H9 (cell line): ENCODE results near the gene GPR62. TPM values are rescaled to one million over a fixed set of nuclear protein-coding genes. Genes with fewer than 3 reads are reported as not detected.

Experiments
- DNase-seq: peaks from one replicate; pipeline ENCODE4 v3.0.0-alpha.2; 2017
- H2AFZ ChIP-seq: one replicate; pipeline ENCODE4 v1.6.1; 2013; ENCODE audit warnings: mild to moderate bottlenecking, low read length, control low read depth, moderate library complexity
- H2AK5ac ChIP-seq: 2 replicates; pipeline ENCODE4 v1.6.1; 2013; ENCODE audit warnings: low read length, control low read depth, mixed read lengths; ENCODE audit not compliant: insufficient read length
- H2BK120ac ChIP-seq: one replicate; pipeline ENCODE4 v1.6.1; 2013; ENCODE audit warnings: low read depth, mild to moderate bottlenecking, low read length, control low read depth, inconsistent platforms; ENCODE audit not compliant: poor library complexity, severe bottlenecking
- H2BK12ac ChIP-seq: 2 replicates; pipeline ENCODE4 v1.6.1; 2013; ENCODE audit warnings: low read length, control low read depth, mixed read lengths, low read depth; ENCODE audit not compliant: insufficient read length
- H2BK15ac ChIP-seq: 2 replicates; pipeline ENCODE4 v1.6.1; 2013; ENCODE audit warnings: low read depth, low read length, control low read depth
- H2BK20ac ChIP-seq: one replicate; pipeline ENCODE4 v1.6.1; 2013; ENCODE audit warnings: low read depth, mild to moderate bottlenecking, low read length, control low read depth, inconsistent platforms; ENCODE audit not compliant: poor library complexity, severe bottlenecking
- H2BK5ac ChIP-seq: 2 replicates; pipeline ENCODE4 v1.6.1; 2013; ENCODE audit warnings: low read length, control low read depth, mixed read lengths; ENCODE audit not compliant: insufficient read length
- H3K14ac ChIP-seq: 2 replicates; pipeline ENCODE4 v1.6.1; 2013; ENCODE audit warnings: low read length, control low read depth; ENCODE audit not compliant: insufficient read depth
- H3K18ac ChIP-seq: 2 replicates; pipeline ENCODE4 v1.6.1; 2013; ENCODE audit warnings: low read depth, mild to moderate bottlenecking, mixed read lengths, low read length, control low read depth; ENCODE audit not compliant: insufficient read length
- H3K23ac ChIP-seq: 2 replicates; pipeline ENCODE4 v1.6.1; 2013; ENCODE audit warnings: low read length, control low read depth, mixed read lengths, low read depth; ENCODE audit not compliant: insufficient read length
- H3K23me2 ChIP-seq: 2 replicates; pipeline ENCODE4 v1.6.1; 2013; ENCODE audit warnings: low read depth, mild to moderate bottlenecking, mixed read lengths, low read length, control low read depth; ENCODE audit not compliant: insufficient read length, poor library complexity, severe bottlenecking
- H3K27ac ChIP-seq: 2 replicates; pipeline ENCODE4 v1.5.1; 2013; ENCODE audit warnings: low read length, control low read depth, mixed read lengths, low read depth; ENCODE audit not compliant: insufficient read length
- H3K27me3 ChIP-seq: 2 replicates; pipeline ENCODE4 v1.6.1; 2013; ENCODE audit warnings: low read length, control low read depth, inconsistent platforms; ENCODE audit not compliant: insufficient read depth
- H3K4ac ChIP-seq: 2 replicates; pipeline ENCODE4 v1.6.1; 2013; ENCODE audit warnings: low read depth, mild to moderate bottlenecking, control low read depth, inconsistent platforms, low read length, moderate library complexity
- H3K4me1 ChIP-seq: 2 replicates; pipeline ENCODE4 v1.6.1; 2013; ENCODE audit warnings: low read length, control low read depth, inconsistent platforms; ENCODE audit not compliant: insufficient read depth
- H3K4me2 ChIP-seq: 2 replicates; pipeline ENCODE4 v1.6.1; 2013; ENCODE audit warnings: low read length, control low read depth, mixed read lengths; ENCODE audit not compliant: insufficient read length, insufficient read depth
- H3K56ac ChIP-seq: 2 replicates; pipeline ENCODE4 v1.6.1; 2013; ENCODE audit warnings: low read depth, mild to moderate bottlenecking, mixed read lengths, low read length, control low read depth; ENCODE audit not compliant: insufficient read length
- H3K79me1 ChIP-seq: 2 replicates; pipeline ENCODE4 v1.6.1; 2013; ENCODE audit warnings: low read depth, mild to moderate bottlenecking, moderate library complexity, low read length, control low read depth, inconsistent platforms; ENCODE audit not compliant: insufficient read depth, poor library complexity, severe bottlenecking
- H3K79me2 ChIP-seq: 2 replicates; pipeline ENCODE4 v1.6.1; 2013; ENCODE audit warnings: low read length, control low read depth, inconsistent platforms; ENCODE audit not compliant: insufficient read depth
- H3K9ac ChIP-seq: 2 replicates; pipeline ENCODE4 v1.6.1; 2013; ENCODE audit warnings: low read length, control low read depth, mixed read lengths; ENCODE audit not compliant: insufficient read length; ENCODE audit errors: extremely low read depth
- H3K9me3 ChIP-seq: one replicate; pipeline ENCODE4 v1.6.1; 2013; ENCODE audit warnings: low read depth, low read length, inconsistent platforms; ENCODE audit not compliant: control insufficient read depth
- H3T11ph ChIP-seq: one replicate; pipeline ENCODE4 v1.6.1; 2013; ENCODE audit warnings: mild to moderate bottlenecking, low read length, control low read depth, inconsistent platforms
- H4K20me1 ChIP-seq: one replicate; pipeline ENCODE4 v1.6.1; 2013; ENCODE audit not compliant: control insufficient read depth, insufficient read length, insufficient read depth
- H4K5ac ChIP-seq: 2 replicates; pipeline ENCODE4 v1.6.1; 2013; ENCODE audit warnings: low read depth, mild to moderate bottlenecking, mixed read lengths, low read length, control low read depth; ENCODE audit not compliant: insufficient read length
- H4K8ac ChIP-seq: replicated peaks from 2 replicates; pipeline ENCODE4 v1.6.1; 2013; ENCODE audit warnings: low read length, control low read depth, mixed read lengths, low read depth; ENCODE audit not compliant: insufficient read length
- H4K91ac ChIP-seq: 2 replicates; pipeline ENCODE4 v1.6.1; 2013; ENCODE audit warnings: low read depth, mild to moderate bottlenecking, moderate library complexity, mixed read lengths, low read length, control low read depth; ENCODE audit not compliant: insufficient read length
- H3K27ac Mint-ChIP-seq, 3 experiments: 2 replicates in 2 of 3; 3 replicates in 1 of 3; pipeline ENCODE4 v1.8.0; 2020 to 2021; ENCODE audit warnings: mixed read lengths in 3 of 3, mild to moderate bottlenecking in 1 of 3, moderate library complexity in 1 of 3
- H3K27me3 Mint-ChIP-seq: 2 replicates; pipeline ENCODE4 v1.8.0; 2021; ENCODE audit warnings: low read depth, mild to moderate bottlenecking, moderate library complexity, mixed read lengths
- H3K36me3 Mint-ChIP-seq, 3 experiments: 2 replicates in 2 of 3; 3 replicates in 1 of 3; pipeline ENCODE4 v1.8.0; 2020 to 2021; ENCODE audit warnings: low read depth in 3 of 3, mixed read lengths in 3 of 3; ENCODE audit not compliant: insufficient read depth in 1 of 3
- H3K4me1 Mint-ChIP-seq, 2 experiments: 2 replicates each; pipeline ENCODE4 v1.8.0; 2020; ENCODE audit warnings: mixed read lengths in 2 of 2
- H3K4me3 Mint-ChIP-seq, 2 experiments: 2 replicates in 1 of 2; 3 replicates in 1 of 2; pipeline ENCODE4 v1.8.0; 2020 to 2021; ENCODE audit warnings: mild to moderate bottlenecking in 2 of 2, mixed read lengths in 2 of 2, moderate library complexity in 1 of 2
- H3K9me3 Mint-ChIP-seq, 2 experiments: 2 replicates in 1 of 2; 3 replicates in 1 of 2; pipeline ENCODE4 v1.8.0; 2020; ENCODE audit warnings: mild to moderate bottlenecking in 2 of 2, mixed read lengths in 2 of 2, moderate library complexity in 1 of 2
- WGBS: extraction: QIAGEN DNeasy Blood & Tissue Kit; methylation state at CpG from one replicate; pipeline ENCODE4 v1.1.7; 2013; ENCODE audit warnings: missing lambda C conversion rate, low lambda C conversion rate, mixed read lengths; ENCODE audit not compliant: insufficient read length; ENCODE audit errors: extremely low coverage; 5-methylcytosine and 5-hydroxymethylcytosine counted together
- total RNA-seq: library from RNA; stranded (reverse); gene quantifications from 2 replicates; pipeline ENCODE4 v1.2.1, GENCODE V29; 2021
- TF ChIP-seq, protein P1 (sequence below): fragments of 200-600 bp; sonication (generic); conservative IDR thresholded peaks from 3 replicates; pipeline ENCODE4 v1.8.0; 2021; ENCODE audit warnings: antibody characterized with exemption, mild to moderate bottlenecking

The GPR62 gene
- total RNA-seq, 1 experiment from 2014 or later: 0.13 TPM

DNA sequence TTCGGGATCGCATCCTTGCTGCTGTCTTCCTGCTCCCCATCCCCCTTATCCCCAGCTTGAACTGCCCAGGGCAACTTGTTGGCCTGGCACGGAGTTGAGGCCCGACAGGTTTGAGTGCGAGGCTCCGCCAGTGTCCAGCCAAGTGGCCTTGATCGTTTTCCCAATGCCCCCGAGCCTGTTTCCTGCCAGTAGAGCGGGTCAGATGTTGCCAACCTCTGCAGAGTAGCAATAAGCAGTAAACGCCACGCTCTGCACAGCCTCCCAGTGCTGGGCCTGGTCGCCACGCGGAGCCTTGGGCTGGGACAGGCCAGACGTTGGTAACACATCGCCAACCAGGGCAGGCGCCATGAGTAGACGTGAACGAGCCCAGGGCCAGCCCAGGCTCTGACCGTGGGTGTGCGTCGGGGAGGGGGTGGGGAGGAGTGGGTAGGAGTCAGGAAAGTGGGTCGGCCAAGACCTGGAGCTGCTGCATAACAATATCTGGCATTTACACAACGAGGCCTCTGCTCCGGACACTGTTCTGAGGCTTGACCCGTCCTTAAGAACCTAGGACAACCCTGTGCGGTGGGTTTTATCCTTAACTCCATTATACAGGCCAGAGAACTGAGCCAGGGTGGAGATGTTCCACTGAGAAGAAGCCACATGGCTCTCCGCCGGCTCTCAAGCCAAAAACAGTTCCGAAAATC is 19.2 kb downstream of the GPR62 start:
- no peak overlapping the region for H3K14ac ChIP-seq
- H2BK5ac ChIP-seq: no peak overlapping the region
- no peak overlapping the region for H4K91ac ChIP-seq
- H3K23me2 ChIP-seq: peaks cover 10% of the 10 kb centered on the region
- no peak overlapping the region for H4K8ac ChIP-seq
- DNase-seq: no peak
- peak overlapping the region; percentile 30 for H3K18ac ChIP-seq
- H3K4me2 ChIP-seq: peak overlapping the region; percentile 64
- no peaks in the 10 kb centered on the region for H3K9me3 ChIP-seq
- H4K20me1 ChIP-seq: peaks cover 3% of the 10 kb centered on the region
- no peak overlapping the region for H2AK5ac ChIP-seq
- H3K4me3 Mint-ChIP-seq: peak overlapping the region; percentile 87
- H4K5ac ChIP-seq: no peak overlapping the region
- no peak overlapping the region for H2BK15ac ChIP-seq
- H3K27ac Mint-ChIP-seq: no peak overlapping the region
- H3K27ac ChIP-seq: no peak overlapping the region
- no peak overlapping the region for H3K9ac ChIP-seq
- H2AFZ ChIP-seq: no peak overlapping the region
- H3K27me3 ChIP-seq: peaks cover 7% of the 10 kb centered on the region; the same call in 1 of the 2 replicates
- no peak overlapping the region for H2BK12ac ChIP-seq
- H3K79me2 ChIP-seq: no peaks in the 10 kb centered on the region
- no peaks in the 10 kb centered on the region for H3K79me1 ChIP-seq
- H3K4me1 Mint-ChIP-seq: peaks cover 15 to 34% of the 10 kb centered on the region in 2 experiments
- no peak overlapping the region for H3T11ph ChIP-seq
- H3K27me3 Mint-ChIP-seq: peaks cover 34% of the 10 kb centered on the region
- no CpG with 5 or more reads among the region's 30 CpGs for WGBS
- TF ChIP-seq, protein P1, sequence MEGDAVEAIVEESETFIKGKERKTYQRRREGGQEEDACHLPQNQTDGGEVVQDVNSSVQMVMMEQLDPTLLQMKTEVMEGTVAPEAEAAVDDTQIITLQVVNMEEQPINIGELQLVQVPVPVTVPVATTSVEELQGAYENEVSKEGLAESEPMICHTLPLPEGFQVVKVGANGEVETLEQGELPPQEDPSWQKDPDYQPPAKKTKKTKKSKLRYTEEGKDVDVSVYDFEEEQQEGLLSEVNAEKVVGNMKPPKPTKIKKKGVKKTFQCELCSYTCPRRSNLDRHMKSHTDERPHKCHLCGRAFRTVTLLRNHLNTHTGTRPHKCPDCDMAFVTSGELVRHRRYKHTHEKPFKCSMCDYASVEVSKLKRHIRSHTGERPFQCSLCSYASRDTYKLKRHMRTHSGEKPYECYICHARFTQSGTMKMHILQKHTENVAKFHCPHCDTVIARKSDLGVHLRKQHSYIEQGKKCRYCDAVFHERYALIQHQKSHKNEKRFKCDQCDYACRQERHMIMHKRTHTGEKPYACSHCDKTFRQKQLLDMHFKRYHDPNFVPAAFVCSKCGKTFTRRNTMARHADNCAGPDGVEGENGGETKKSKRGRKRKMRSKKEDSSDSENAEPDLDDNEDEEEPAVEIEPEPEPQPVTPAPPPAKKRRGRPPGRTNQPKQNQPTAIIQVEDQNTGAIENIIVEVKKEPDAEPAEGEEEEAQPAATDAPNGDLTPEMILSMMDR: no peak; the same call in 2 of the 3 replicates
- H3K56ac ChIP-seq: no peak overlapping the region
- no peak overlapping the region for H3K4ac ChIP-seq
- no peak overlapping the region for H3K23ac ChIP-seq
- H3K36me3 Mint-ChIP-seq: no peaks in the 10 kb centered on the region; a peak in 3 of 7 replicates
- H3K9me3 Mint-ChIP-seq: no peaks in the 10 kb centered on the region
- H3K4me1 ChIP-seq: peaks cover 12% of the 10 kb centered on the region; the same call in 1 of the 2 replicates
- H2BK120ac ChIP-seq: no peak overlapping the region
- H2BK20ac ChIP-seq: no peak overlapping the region
